ENCODE results near the gene SRBD1. TPM values are rescaled to one million over a fixed set of nuclear protein-coding genes. Genes with fewer than 3 reads are reported as not detected.

SRBD1 gene
- total RNA-seq, 1 experiment from 2014 or later, result 19.8 TPM

DNA sequence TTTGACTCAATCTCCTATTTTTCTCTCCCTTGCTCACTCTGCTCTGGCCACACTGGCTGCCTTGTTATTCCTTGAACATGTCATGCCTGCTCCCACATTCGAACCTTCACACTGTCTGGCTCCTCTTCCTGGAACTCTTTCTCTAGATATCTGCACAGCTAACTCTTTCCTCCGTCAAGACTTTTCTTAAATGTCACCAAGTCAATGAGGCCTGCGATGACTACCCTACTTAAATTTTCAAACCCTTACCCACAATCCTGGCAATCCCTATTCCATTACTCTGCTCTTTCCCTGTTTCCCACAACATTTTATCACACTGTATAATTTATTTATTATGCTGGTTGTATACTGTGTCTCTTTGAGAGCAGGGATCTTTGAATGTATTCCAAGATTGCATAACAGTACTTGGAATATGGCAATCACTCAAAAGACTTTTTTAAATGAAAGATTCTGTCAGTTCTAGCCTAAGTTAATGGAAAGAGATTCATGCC, 206.2 kb downstream of the SRBD1 start:
- no peaks in the 10 kb centered on the region for H3K27me3 ChIP-seq (ENCODE audit: low read length)
- CTCF ChIA-PET, result no interaction called here
- H3K27ac ChIP-seq (ENCODE audit: low read length), result no peak overlapping the region
- no peaks in the 10 kb centered on the region for H3K9me2 ChIP-seq (replicated peaks; ENCODE audit: low read length)
- BruUV-seq (replicated peaks), result no TSS peak
- H3K9ac ChIP-seq (ENCODE audit: low read length), result no peak overlapping the region
- no peaks in the 10 kb centered on the region for H4K20me1 ChIP-seq (ENCODE audit: low read length)
- POLR2A ChIA-PET (ENCODE audit: unreplicated experiment), result no interaction called here
- H2AFZ ChIP-seq (ENCODE audit: low read length), result no peak overlapping the region
- intact Hi-C loops (cut with micrococcal nuclease), result no loop called here
- DNase-seq (no peak), ATAC-seq (no peak)
- TF ChIP-seq, protein P1, sequence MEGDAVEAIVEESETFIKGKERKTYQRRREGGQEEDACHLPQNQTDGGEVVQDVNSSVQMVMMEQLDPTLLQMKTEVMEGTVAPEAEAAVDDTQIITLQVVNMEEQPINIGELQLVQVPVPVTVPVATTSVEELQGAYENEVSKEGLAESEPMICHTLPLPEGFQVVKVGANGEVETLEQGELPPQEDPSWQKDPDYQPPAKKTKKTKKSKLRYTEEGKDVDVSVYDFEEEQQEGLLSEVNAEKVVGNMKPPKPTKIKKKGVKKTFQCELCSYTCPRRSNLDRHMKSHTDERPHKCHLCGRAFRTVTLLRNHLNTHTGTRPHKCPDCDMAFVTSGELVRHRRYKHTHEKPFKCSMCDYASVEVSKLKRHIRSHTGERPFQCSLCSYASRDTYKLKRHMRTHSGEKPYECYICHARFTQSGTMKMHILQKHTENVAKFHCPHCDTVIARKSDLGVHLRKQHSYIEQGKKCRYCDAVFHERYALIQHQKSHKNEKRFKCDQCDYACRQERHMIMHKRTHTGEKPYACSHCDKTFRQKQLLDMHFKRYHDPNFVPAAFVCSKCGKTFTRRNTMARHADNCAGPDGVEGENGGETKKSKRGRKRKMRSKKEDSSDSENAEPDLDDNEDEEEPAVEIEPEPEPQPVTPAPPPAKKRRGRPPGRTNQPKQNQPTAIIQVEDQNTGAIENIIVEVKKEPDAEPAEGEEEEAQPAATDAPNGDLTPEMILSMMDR (conservative IDR thresholded peaks at IDR 0.05; ENCODE audit: low read depth, low read length), result no peak
- TF ChIP-seq EZH2phosphoT487 (IDR thresholded peaks at IDR 0.05; ENCODE audit: borderline replicate concordance, low read length) (no peak), EZH2 (IDR thresholded peaks at IDR 0.05; ENCODE audit: low read length, unreplicated experiment) (no peak)
- no peak overlapping the region for H3K4me3 ChIP-seq (ENCODE audit: low read length)
- H3F3A ChIP-seq (ENCODE audit: low read length, unreplicated experiment), result no peaks in the 10 kb centered on the region
- no peaks in the 10 kb centered on the region for H3K4me1 ChIP-seq (ENCODE audit: insufficient read depth, low read length)
- H3K79me2 ChIP-seq (ENCODE audit: low read length), result no peaks in the 10 kb centered on the region
- no peaks in the 10 kb centered on the region for H3K36me3 ChIP-seq (ENCODE audit: low read depth, low read length)
- no peaks in the 10 kb centered on the region for H3K9me3 ChIP-seq (ENCODE audit: low read length)
- H3K4me2 ChIP-seq (ENCODE audit: low read length), result no peak overlapping the region

DNA sequence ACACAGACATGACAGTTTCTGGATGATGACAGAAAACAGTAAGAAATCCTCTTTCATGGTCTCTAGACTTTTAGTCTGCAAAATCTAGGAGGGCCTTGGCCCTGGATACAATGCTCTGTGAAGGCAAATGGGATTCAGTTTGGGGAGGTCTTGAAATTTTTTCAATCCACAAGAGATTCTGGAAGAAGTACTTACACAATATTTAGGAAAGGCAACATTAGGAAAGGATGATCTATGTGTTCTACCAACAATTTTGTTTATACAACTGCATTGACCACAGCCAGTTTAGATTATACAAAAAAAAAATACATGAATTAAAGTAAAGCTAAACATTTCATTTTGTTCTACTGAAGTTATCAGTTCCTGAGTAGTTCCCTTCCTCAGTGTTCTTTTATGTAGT, 208.0 kb downstream of the SRBD1 start:
- POLR2A ChIA-PET (ENCODE audit: unreplicated experiment), result no interaction called here

DNA sequence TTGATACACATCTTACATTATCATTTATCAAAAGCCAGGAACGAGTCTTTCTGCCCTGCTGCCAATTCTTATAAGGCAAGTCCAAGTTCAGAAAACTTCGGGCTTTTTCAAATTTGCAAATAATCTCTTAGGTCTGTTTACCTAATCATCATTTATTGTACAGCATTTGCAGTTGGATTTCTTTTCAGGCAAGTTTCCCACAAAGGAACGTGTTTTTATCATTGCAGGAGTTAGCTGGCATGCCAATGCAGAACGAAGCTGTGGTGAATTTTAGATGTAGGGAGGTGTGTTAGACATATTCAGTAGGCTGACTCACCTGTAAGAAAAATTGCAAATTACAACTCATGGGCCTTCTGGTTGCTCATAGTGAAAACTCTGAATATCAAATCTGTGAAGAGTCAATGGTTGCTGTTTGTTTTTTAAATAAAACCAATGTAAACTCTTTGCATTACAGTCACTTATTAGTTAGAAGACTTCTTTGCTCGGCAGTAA, 209.6 kb downstream of the SRBD1 start:
- Histone ChIP-seq H3K27me3 (ENCODE audit: low read length) (no peaks in the 10 kb centered on the region), H4K20me1 (ENCODE audit: low read length) (no peaks in the 10 kb centered on the region), H3K36me3 (ENCODE audit: low read depth, low read length) (no peaks in the 10 kb centered on the region), H2AFZ (ENCODE audit: low read length) (no peak overlapping the region), H3F3A (ENCODE audit: low read length, unreplicated experiment) (no peaks in the 10 kb centered on the region), H3K4me2 (ENCODE audit: low read length) (no peak overlapping the region), H3K9me2 (replicated peaks; ENCODE audit: low read length) (no peaks in the 10 kb centered on the region), H3K9me3 (ENCODE audit: low read length) (no peaks in the 10 kb centered on the region), H3K4me3 (ENCODE audit: low read length) (no peak overlapping the region), H3K9ac (ENCODE audit: low read length) (no peak overlapping the region), H3K27ac (ENCODE audit: low read length) (no peak overlapping the region), H3K79me2 (ENCODE audit: low read length) (no peaks in the 10 kb centered on the region), H3K4me1 (ENCODE audit: insufficient read depth, low read length) (no peaks in the 10 kb centered on the region)
- DNase-seq (no peak), ATAC-seq (no peak)
- intact Hi-C loops (cut with micrococcal nuclease), result no loop called here
- ChIA-PET POLR2A (ENCODE audit: unreplicated experiment) (no interaction called here), CTCF (no interaction called here)
- BruUV-seq (replicated peaks), result no TSS peak
- TF ChIP-seq EZH2 (IDR thresholded peaks at IDR 0.05; ENCODE audit: low read length, unreplicated experiment) (no peak), EZH2phosphoT487 (IDR thresholded peaks at IDR 0.05; ENCODE audit: borderline replicate concordance, low read length) (no peak)
- TF ChIP-seq, protein P1 (conservative IDR thresholded peaks at IDR 0.05; ENCODE audit: low read depth, low read length), result no peak

More for the DNA sequence above, 208.0 kb downstream of the SRBD1 start:
- no peak overlapping the region for H3K27ac ChIP-seq (ENCODE audit: low read length)
- ATAC-seq (no peak), DNase-seq (no peak)
- H3K79me2 ChIP-seq (ENCODE audit: low read length), result no peaks in the 10 kb centered on the region
- TF ChIP-seq, protein P1 (conservative IDR thresholded peaks at IDR 0.05; ENCODE audit: low read depth, low read length), result no peak
- TF ChIP-seq EZH2 (IDR thresholded peaks at IDR 0.05; ENCODE audit: low read length, unreplicated experiment) (no peak), EZH2phosphoT487 (IDR thresholded peaks at IDR 0.05; ENCODE audit: borderline replicate concordance, low read length) (no peak)
- BruUV-seq (replicated peaks), result no TSS peak
- H3K36me3 ChIP-seq (ENCODE audit: low read depth, low read length), result no peaks in the 10 kb centered on the region
- CTCF ChIA-PET, result no interaction called here
- H3K27me3 ChIP-seq (ENCODE audit: low read length), result no peaks in the 10 kb centered on the region
- H3K9ac ChIP-seq (ENCODE audit: low read length), result no peak overlapping the region
- no peaks in the 10 kb centered on the region for H3K9me3 ChIP-seq (ENCODE audit: low read length)
- no peaks in the 10 kb centered on the region for H3F3A ChIP-seq (ENCODE audit: low read length, unreplicated experiment)
- no peak overlapping the region for H3K4me3 ChIP-seq (ENCODE audit: low read length)
- no peaks in the 10 kb centered on the region for H3K4me1 ChIP-seq (ENCODE audit: insufficient read depth, low read length)
- H3K4me2 ChIP-seq (ENCODE audit: low read length), result no peak overlapping the region
- no peaks in the 10 kb centered on the region for H4K20me1 ChIP-seq (ENCODE audit: low read length)
- no peaks in the 10 kb centered on the region for H3K9me2 ChIP-seq (replicated peaks; ENCODE audit: low read length)
- H2AFZ ChIP-seq (ENCODE audit: low read length), result no peak overlapping the region
- intact Hi-C loops (cut with micrococcal nuclease), result no loop called here

Data from PC-3 (cell line).